ENCODE data around the gene VTA1. TPM values are rescaled to one million over a fixed set of nuclear protein-coding genes. Genes with fewer than 3 reads are reported as not detected.

VTA1 gene
- total and polyA plus RNA-seq, 2 of the 4 experiments (the other 2 are of a cell fraction): 60.9 to 120 TPM

GRCh38 chr6:142271476-142271875 is 124.4 kb downstream of the VTA1 start:
- H2AFZ ChIP-seq (replicated peaks; ENCODE audit: low read length, poor library complexity): no peak overlapping the region
- no peak overlapping the region for H3K9ac ChIP-seq (ENCODE audit: low read depth, low read length)
- DNase-seq: no peak
- intact Hi-C loops (cut with micrococcal nuclease) (no loop called here), in situ Hi-C loops (cut with MboI; ENCODE audit: low sequenced_read_pairs) (no loop called here), dilution Hi-C loops (cut with HindIII; ENCODE audit: low sequenced_read_pairs, unreplicated experiment) (no loop called here)
- H3K9me1 ChIP-seq (ENCODE audit: insufficient read depth, low read length): peaks cover 3% of the 10 kb centered on the region; the same call in 1 of the 2 replicates
- H2BK120ac ChIP-seq (ENCODE audit: low read depth, low read length): no peak overlapping the region
- no peak overlapping the region for H3K18ac ChIP-seq (ENCODE audit: low read depth, low read length)
- H3K14ac ChIP-seq (replicated peaks; ENCODE audit: low read depth, low read length): no peak overlapping the region
- H2BK15ac ChIP-seq (ENCODE audit: low read depth, low read length): no peak overlapping the region
- H3K79me1 ChIP-seq (ENCODE audit: low read depth in 1 of 2, low read length in 2 of 2): no peaks in the 10 kb centered on the region
- H3K4me3 ChIP-seq (ENCODE audit: insufficient read depth, low read depth, low read length): no peak overlapping the region
- no peak overlapping the region for H4K91ac ChIP-seq (ENCODE audit: insufficient read depth, low read depth, low read length)
- H3K56ac ChIP-seq (ENCODE audit: extremely low read depth, insufficient read depth, low read length): no peak overlapping the region
- no peaks in the 10 kb centered on the region for H4K20me1 ChIP-seq (ENCODE audit: insufficient read depth, low read length)
- ChIA-PET CTCF (no interaction called here), POLR2A (ENCODE audit: unreplicated experiment) (no interaction called here)
- H3K4me1 ChIP-seq (ENCODE audit: control insufficient read depth, insufficient read depth, low read length): peaks cover 6% of the 10 kb centered on the region
- TF ChIP-seq FOS (IDR thresholded peaks at IDR 0.05; ENCODE audit: low read depth, low read length): no peak
- H3K4ac ChIP-seq (ENCODE audit: low read depth, low read length): no peak overlapping the region
- no peak for ATAC-seq (ENCODE audit: low read depth)
- H3K23ac ChIP-seq (ENCODE audit: low read depth, low read length): no peak overlapping the region
- H3K9me3 ChIP-seq (ENCODE audit: control insufficient read depth, insufficient read depth, low read length): no peaks in the 10 kb centered on the region
- H2AK9ac ChIP-seq (replicated peaks; ENCODE audit: low read depth, low read length, poor library complexity): no peak overlapping the region
- H3K27me3 ChIP-seq (ENCODE audit: control insufficient read depth, insufficient read depth, low read length): no peaks in the 10 kb centered on the region
- no peak overlapping the region for H3K4me2 ChIP-seq (ENCODE audit: low read depth, low read length)
- H4K8ac ChIP-seq (ENCODE audit: low read depth in 2 of 2, low read length in 2 of 2): no peak overlapping the region
- no peaks in the 10 kb centered on the region for H3K36me3 ChIP-seq (ENCODE audit: control insufficient read depth, insufficient read depth, low read length)
- no peak overlapping the region for H2BK5ac ChIP-seq (ENCODE audit: low read depth, low read length, poor library complexity, severe bottlenecking)
- no peak overlapping the region for H2BK20ac ChIP-seq (ENCODE audit: low read depth, low read length)
- no CpG with 5 or more reads among the region's 1 CpG for WGBS, 2 experiments (ENCODE audit: extremely low coverage in 2 of 2, insufficient read length in 1 of 2)
- H4K5ac ChIP-seq (ENCODE audit: low read depth, low read length): no peak overlapping the region
- H2AK5ac ChIP-seq (ENCODE audit: low read depth, low read length): no peak overlapping the region
- H3K27ac ChIP-seq (ENCODE audit: insufficient read depth, low read length): no peak overlapping the region
- no TSS peak for BruUV-seq (replicated peaks)

Other genes starting within 250 kb of the VTA1 start
- not detected in 2 replicates for gene GJE1, start 14.3 kb upstream of the VTA1 start, total RNA-seq (2012; rRNA removed)
- gene GJE1, start 14.3 kb upstream of the VTA1 start, polyA plus RNA-seq (2012; rRNA removed): not detected in 2 replicates
- gene NMBR, start 141 bp upstream of the VTA1 start, total RNA-seq (2012; rRNA removed): not detected in 2 replicates
- not detected in 2 replicates for gene NMBR, start 141 bp upstream of the VTA1 start, polyA plus RNA-seq (2012; rRNA removed)
- 20.3 and 22.5 TPM in 2 replicates for gene ADGRG6, start 154.7 kb downstream of the VTA1 start, total RNA-seq (2012; rRNA removed)
- gene ADGRG6, start 154.7 kb downstream of the VTA1 start, polyA plus RNA-seq (2012; rRNA removed): 8.1 and 10.0 TPM in 2 replicates

All from IMR-90 (cell line).